Mononuclear cell (primary cell): Measurements from ENCODE around the gene PRAMEF5. TPM values are rescaled to one million over a fixed set of nuclear protein-coding genes. Genes with fewer than 3 reads are reported as not detected.
"Not testable (repeated sequence)": the region's sequence is repeated elsewhere in the genome, so short reads cannot be mapped to it uniquely, and the experiment has no call there.

Experiments
- H3K27me3 ChIP-seq: 2 replicates; pipeline ENCODE4 v1.6.0; 2011; ENCODE audit warnings: low read length, control low read depth; ENCODE audit not compliant: insufficient read depth
- H3K4me1 ChIP-seq: 2 replicates; pipeline ENCODE4 v1.5.1; 2011; ENCODE audit warnings: mild to moderate bottlenecking, low read length, control low read depth; ENCODE audit not compliant: insufficient read depth
- H3K4me3 ChIP-seq: 2 replicates; pipeline ENCODE4 v1.5.1; 2011; ENCODE audit warnings: mild to moderate bottlenecking, low read length, moderate library complexity
- H3K9me3 ChIP-seq: 2 replicates; pipeline ENCODE4 v1.5.1; 2011; ENCODE audit warnings: low read depth, mild to moderate bottlenecking, control low read depth, low read length
- total RNA-seq: library from RNA; depleted of rRNA; stranded (reverse); fragments of >200 nt; gene quantifications from one replicate; pipeline ENCODE4 v1.2.3, GENCODE V29; 2012

Gene PRAMEF5
- not detected for total RNA-seq

DNA sequence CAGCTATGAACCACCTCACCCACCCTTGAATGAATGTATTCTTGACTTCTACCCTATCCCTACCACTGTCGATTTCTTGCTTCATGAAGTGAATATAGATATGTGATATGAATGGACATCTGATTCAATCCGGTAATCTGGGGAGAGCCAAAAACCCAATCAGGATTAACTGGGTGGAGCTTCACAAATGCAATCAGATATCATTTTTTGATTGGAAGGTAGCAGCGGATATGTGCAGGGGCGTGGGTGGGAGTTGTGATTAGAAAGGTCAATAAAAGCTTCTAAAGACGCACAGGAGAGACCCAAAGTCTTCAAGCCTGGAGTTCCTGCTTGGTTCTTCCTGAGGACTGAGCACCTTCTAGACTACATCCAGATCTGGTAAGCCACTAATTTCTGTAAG, at the start of gene PRAMEF5:
TSS of gene PRAMEF5 (plus strand) at position 301 of the 400 bp plus-strand sequence. CDS start 5,071 bp downstream, outside the sequence.
- H3K4me1 ChIP-seq, H3K4me3 ChIP-seq, H3K9me3 ChIP-seq, H3K27me3 ChIP-seq: not testable (repeated sequence)

DNA sequence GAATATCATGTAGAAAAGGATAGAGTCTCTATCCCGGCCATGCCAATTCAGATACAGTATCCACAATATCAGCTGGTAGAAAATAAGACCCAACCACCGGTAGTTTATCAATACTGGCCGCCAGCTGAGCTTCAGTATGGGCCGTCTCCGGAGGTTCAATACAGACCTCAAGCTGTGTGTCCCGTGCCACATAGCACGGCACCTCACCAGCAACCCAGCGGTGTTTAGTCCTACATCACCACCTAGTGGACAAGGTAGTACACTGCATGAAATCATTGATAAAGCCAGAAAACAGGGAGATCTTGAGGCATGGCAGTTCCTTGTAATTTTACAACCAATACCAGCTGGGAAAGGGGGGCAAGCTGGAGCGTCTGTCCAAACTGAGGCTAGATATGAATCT, 45.3 kb upstream of the PRAMEF5 start:
- H3K27me3 ChIP-seq, H3K9me3 ChIP-seq, H3K4me3 ChIP-seq, H3K4me1 ChIP-seq: not testable (repeated sequence)

GRCh38 chr1:13216619-13217018, 37.4 kb upstream of the PRAMEF5 start:
- H3K9me3 ChIP-seq, H3K4me1 ChIP-seq, H3K27me3 ChIP-seq, H3K4me3 ChIP-seq: not testable (repeated sequence)

DNA sequence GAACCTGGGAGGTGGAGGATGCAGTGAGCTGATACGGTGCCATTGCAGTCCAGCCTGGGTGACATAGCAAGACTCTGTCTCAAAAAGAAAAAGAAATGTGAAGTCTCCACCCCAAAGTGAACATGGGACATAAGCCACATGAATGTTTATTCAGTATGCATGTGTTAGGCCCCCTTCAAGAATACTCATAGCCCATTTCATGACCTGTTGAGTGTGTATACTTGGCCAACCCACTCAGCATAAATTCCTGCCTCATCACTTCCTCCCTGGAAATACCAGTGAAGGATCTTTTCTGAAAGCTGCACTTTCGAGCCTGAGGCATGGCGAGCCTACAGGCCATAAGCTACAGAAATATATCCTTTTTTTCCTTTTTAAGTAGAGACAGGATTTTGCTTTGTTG, 34.8 kb upstream of the PRAMEF5 start:
- not testable (repeated sequence) for H3K4me3 ChIP-seq, H3K4me1 ChIP-seq, H3K27me3 ChIP-seq, H3K9me3 ChIP-seq

DNA sequence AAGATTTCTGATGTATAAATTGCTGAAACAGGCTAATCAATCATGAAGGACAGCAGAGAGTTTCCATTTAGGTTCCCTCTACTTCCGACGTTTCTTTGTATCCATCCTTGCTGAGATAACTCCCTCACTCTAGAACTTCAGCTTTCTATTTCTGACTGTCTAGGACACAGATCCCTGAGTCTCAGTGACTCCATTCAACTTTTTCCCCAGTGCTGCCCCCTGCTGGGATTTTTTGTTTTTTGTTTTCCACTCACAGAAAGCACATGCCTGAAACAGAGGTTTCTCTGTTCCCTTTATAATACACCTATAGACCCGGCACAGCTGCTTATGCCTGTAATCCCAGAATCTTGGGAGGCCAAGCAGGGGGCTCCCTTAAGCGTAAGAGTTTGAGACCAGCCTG, 31.2 kb upstream of the PRAMEF5 start:
- not testable (repeated sequence) for H3K9me3 ChIP-seq, H3K27me3 ChIP-seq, H3K4me3 ChIP-seq, H3K4me1 ChIP-seq

GRCh38 chr1:13224480-13225060, 29.4 kb upstream of the PRAMEF5 start:
- Histone ChIP-seq H3K4me1 (no peaks in the 10 kb centered on the region), H3K9me3 (no peaks in the 10 kb centered on the region), H3K27me3 (no peaks in the 10 kb centered on the region), H3K4me3 (no peak overlapping the region)

DNA sequence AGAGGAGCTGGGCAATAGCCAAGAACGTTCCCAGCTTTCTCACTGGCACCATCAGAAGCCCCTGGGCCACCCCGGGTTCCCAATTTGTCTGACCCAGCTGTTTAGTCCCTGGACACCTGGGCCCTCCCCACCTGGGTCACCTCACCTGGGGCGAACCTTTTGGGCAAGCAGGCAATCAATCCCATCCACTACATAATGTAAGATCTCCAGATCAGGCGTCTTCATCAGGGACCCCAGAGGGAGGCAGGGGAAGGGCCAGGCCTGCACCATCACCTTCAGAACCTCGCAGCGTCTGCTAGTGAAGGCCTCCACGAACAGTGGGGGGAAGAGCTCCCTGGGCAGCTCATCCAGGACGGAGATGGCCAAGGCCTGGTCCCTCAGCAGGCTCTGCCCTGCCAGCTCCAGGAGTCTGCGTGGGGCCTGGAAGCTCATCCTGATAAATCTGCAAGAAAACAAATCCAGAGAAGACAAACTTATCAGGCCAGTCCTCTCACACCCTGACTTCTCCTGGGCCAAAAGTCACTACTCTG, 28.3 kb upstream of the PRAMEF5 start, which contains the start of gene PRAMEF18:
TSS of gene PRAMEF18 (minus strand) at position 480 of the 530 bp plus-strand sequence. CDS start at position 432, 48 bp downstream.
- not testable (repeated sequence) for H3K4me1 ChIP-seq, H3K27me3 ChIP-seq, H3K9me3 ChIP-seq, H3K4me3 ChIP-seq

GRCh38 chr1:13227271-13228055, 26.5 kb upstream of the PRAMEF5 start:
- not testable (repeated sequence) for H3K27me3 ChIP-seq, H3K4me3 ChIP-seq, H3K9me3 ChIP-seq, H3K4me1 ChIP-seq

- Histone ChIP-seq H3K4me1 (no peaks in the 10 kb centered on the region), H3K27me3 (no peaks in the 10 kb centered on the region), H3K9me3 (no peaks in the 10 kb centered on the region), H3K4me3 (no peak overlapping the region)
Observed at GRCh38 chr1:13228343-13228781, 25.6 kb upstream of the PRAMEF5 start.

GRCh38 chr1:13230096-13230495, 23.9 kb upstream of the PRAMEF5 start:
- H3K4me3 ChIP-seq, H3K4me1 ChIP-seq, H3K9me3 ChIP-seq, H3K27me3 ChIP-seq: not testable (repeated sequence)

- not testable (repeated sequence) for H3K4me3 ChIP-seq
Observed at GRCh38 chr1:13230601-13231000, 23.4 kb upstream of the PRAMEF5 start.

GRCh38 chr1:13231061-13231750, 22.8 kb upstream of the PRAMEF5 start:
- H3K9me3 ChIP-seq, H3K4me3 ChIP-seq, H3K27me3 ChIP-seq, H3K4me1 ChIP-seq: not testable (repeated sequence)

More at GRCh38 chr1:13230601-13231000, 23.4 kb upstream of the PRAMEF5 start:
- not testable (repeated sequence) for H3K27me3 ChIP-seq, H3K9me3 ChIP-seq, H3K4me1 ChIP-seq

DNA sequence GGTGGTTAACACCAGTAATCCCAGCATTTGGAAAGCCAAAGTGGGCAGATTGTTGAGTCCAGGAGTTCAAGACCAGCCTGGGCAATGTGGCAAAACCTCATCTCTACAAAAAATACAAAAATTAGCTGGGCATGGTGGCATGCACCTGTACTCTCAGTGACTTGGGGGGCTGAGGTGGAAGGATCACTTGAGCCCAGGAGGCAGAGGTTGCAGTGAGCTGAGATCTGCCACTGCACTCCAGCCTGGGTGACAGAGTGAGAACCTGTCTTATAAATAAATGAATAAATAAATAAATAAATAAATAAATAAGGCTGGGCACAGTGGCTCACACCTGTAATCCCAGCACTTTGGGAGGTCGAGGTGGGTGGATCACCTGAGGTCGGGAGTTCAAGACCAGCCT, 21.9 kb upstream of the PRAMEF5 start:
- H3K4me1 ChIP-seq, H3K27me3 ChIP-seq, H3K4me3 ChIP-seq: not testable (repeated sequence)

DNA sequence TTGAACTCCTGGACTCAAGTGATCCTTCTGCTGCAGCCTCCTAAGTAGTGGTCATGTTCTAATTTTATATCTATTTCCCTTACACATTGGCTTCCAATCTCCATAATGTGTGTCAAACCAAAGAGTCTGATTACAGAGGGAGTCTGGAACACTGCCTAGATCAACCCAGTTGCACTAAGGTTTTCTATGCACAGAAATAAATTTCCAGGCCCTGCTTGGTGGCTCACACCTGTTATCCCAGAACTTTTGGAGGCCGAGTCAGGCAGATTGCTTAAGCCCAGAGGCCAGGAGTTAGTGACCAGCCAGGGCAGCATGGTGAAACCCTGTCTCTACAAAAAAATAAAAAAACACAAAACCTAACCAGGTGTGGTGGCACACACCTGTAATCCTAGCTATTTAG, 19.9 kb upstream of the PRAMEF5 start:
- not testable (repeated sequence) for H3K27me3 ChIP-seq, H3K9me3 ChIP-seq, H3K4me1 ChIP-seq, H3K4me3 ChIP-seq

More for the DNA sequence above, 21.9 kb upstream of the PRAMEF5 start:
- not testable (repeated sequence) for H3K9me3 ChIP-seq

GRCh38 chr1:13237572-13237971, 16.4 kb upstream of the PRAMEF5 start:
- not testable (repeated sequence) for H3K4me3 ChIP-seq, H3K27me3 ChIP-seq, H3K4me1 ChIP-seq, H3K9me3 ChIP-seq
